HepG2 (cell line): ENCODE measurements around the gene ZFP36L2. TPM values are rescaled to one million over a fixed set of nuclear protein-coding genes. Genes with fewer than 3 reads are reported as not detected.

Source experiments
- AGO2 ChIP-seq: fragments of 200-400 bp; formaldehyde crosslinking; optimal IDR thresholded peaks from 2 replicates; pipeline ENCODE3; 2017; ENCODE audit warnings: mild to moderate bottlenecking, low read depth, low read length, moderate library complexity
- NKX3-1 ChIP-seq: sonication (generic); formaldehyde crosslinking; IDR thresholded peaks from 2 replicates; pipeline ENCODE4 v1.5.0; 2020; ENCODE audit warnings: missing genetic modification reagents
- RAD21 ChIP-seq: fragments of 450-650 bp; formaldehyde crosslinking; IDR thresholded peaks from 2 replicates; pipeline ENCODE4 v1.5.0; 2020; ENCODE audit warnings: mild to moderate bottlenecking
- REST ChIP-seq, 2 experiments: IDR thresholded peaks; 2 replicates each; pipeline ENCODE4 v1.6.1; 2011 to 2012; ENCODE audit warnings: low read length in 2 of 2, borderline replicate concordance in 1 of 2, low read depth in 1 of 2, mild to moderate bottlenecking in 1 of 2, moderate library complexity in 1 of 2
- U2AF1 ChIP-seq: fragments of 200-400 bp; formaldehyde crosslinking; optimal IDR thresholded peaks from 2 replicates; pipeline ENCODE3; 2017; ENCODE audit warnings: mild to moderate bottlenecking, low read depth, low read length
- ZBTB4 ChIP-seq: sonication (generic); formaldehyde crosslinking; IDR thresholded peaks from 2 replicates; pipeline ENCODE4 v1.4.0; 2020; ENCODE audit warnings: missing genetic modification reagents, mild to moderate bottlenecking, borderline replicate concordance
- ZNF256 ChIP-seq: sonication (generic); formaldehyde crosslinking; conservative IDR thresholded peaks from 2 replicates; pipeline ENCODE4 v1.4.0; 2020; ENCODE audit warnings: missing genetic modification reagents
- ZNF580 ChIP-seq: IDR thresholded peaks from 2 replicates; pipeline ENCODE4 v1.6.1; 2016; ENCODE audit warnings: low read depth, borderline replicate concordance
- ZNF883 ChIP-seq: sonication (generic); formaldehyde crosslinking; IDR thresholded peaks from 2 replicates; pipeline ENCODE4 v1.5.1; 2020; ENCODE audit warnings: mild to moderate bottlenecking, missing genetic modification reagents; ENCODE audit errors: not compliant biosample characterization
- polyA plus RNA-seq, 8 experiments: library from polyadenylated mRNA; depleted of rRNA in 3 of 8; stranded (reverse) in 7 of 8; unstranded in 1 of 8; fragments of >200 nt; fragmentation: Illumina TruSeq in 4 of 8; extraction: Trizol in 4 of 8; gene quantifications; 2 replicates each; pipeline versions ENCODE4 v1.2.1 to v1.2.3, GENCODE V29; 2011 to 2016; ENCODE audit warnings: low read depth in 4 of 8, missing spikeins in 1 of 8, mixed read lengths in 1 of 8; ENCODE audit not compliant: insufficient read depth in 1 of 8
- total RNA-seq, 5 experiments: library from RNA; depleted of rRNA; stranded (reverse); fragments of >200 nt; fragmentation: Illumina TruSeq; extraction: Trizol; gene quantifications; 2 replicates each; pipeline ENCODE4 v1.2.3, GENCODE V29; 2016; ENCODE audit warnings: low read depth in 1 of 5
- TF ChIP-seq, protein P1 (sequence below), 2 experiments: sonication (generic) in 1 of 2; formaldehyde crosslinking in 1 of 2; IDR thresholded peaks; 2 replicates each; pipeline versions ENCODE4 v1.6.1 to v1.9.0; 2014 to 2022; ENCODE audit warnings: antibody characterized with exemption in 1 of 2, borderline replicate concordance in 1 of 2, inconsistent platforms in 1 of 2, low read depth in 1 of 2, missing genetic modification reagents in 1 of 2

Gene ZFP36L2
- total and polyA plus RNA-seq, 2 of the 13 experiments (the other 11 are each of a cell fraction or from before 2014, with no cell fraction given): 11.2 to 21.8 TPM

- TF ChIP-seq REST (IDR thresholded peaks at IDR 0.05; ENCODE audit: borderline replicate concordance in 1 of 2, low read depth in 1 of 2, low read length in 2 of 2): peak in 1 of 2 experiments; percentile 9; a peak in 1 of 4 replicates
- TF ChIP-seq NKX3-1 (CRISPR knock-in tag): peak; percentile 36; the same call in 1 of the 2 replicates
- TF ChIP-seq RAD21 (CRISPR knock-in tag): peak; percentile 36; the same call in 1 of the 2 replicates
- TF ChIP-seq U2AF1: no peak
- no peak for TF ChIP-seq ZNF883 (CRISPR knock-in tag)
- no peak for TF ChIP-seq ZNF256
- no peak for TF ChIP-seq AGO2
- peak; percentile 14; the same call in 1 of the 2 replicates for TF ChIP-seq ZBTB4
- TF ChIP-seq, protein P1, sequence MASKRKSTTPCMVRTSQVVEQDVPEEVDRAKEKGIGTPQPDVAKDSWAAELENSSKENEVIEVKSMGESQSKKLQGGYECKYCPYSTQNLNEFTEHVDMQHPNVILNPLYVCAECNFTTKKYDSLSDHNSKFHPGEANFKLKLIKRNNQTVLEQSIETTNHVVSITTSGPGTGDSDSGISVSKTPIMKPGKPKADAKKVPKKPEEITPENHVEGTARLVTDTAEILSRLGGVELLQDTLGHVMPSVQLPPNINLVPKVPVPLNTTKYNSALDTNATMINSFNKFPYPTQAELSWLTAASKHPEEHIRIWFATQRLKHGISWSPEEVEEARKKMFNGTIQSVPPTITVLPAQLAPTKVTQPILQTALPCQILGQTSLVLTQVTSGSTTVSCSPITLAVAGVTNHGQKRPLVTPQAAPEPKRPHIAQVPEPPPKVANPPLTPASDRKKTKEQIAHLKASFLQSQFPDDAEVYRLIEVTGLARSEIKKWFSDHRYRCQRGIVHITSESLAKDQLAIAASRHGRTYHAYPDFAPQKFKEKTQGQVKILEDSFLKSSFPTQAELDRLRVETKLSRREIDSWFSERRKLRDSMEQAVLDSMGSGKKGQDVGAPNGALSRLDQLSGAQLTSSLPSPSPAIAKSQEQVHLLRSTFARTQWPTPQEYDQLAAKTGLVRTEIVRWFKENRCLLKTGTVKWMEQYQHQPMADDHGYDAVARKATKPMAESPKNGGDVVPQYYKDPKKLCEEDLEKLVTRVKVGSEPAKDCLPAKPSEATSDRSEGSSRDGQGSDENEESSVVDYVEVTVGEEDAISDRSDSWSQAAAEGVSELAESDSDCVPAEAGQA (IDR thresholded peaks at IDR 0.05; ENCODE audit: low read depth): no peak
- TF ChIP-seq, protein P1 (CRISPR knock-in tag; IDR thresholded peaks at IDR 0.05; ENCODE audit: borderline replicate concordance): 0 out of 2 replicates have a peak, but pooled peaks have one; percentile 13
- TF ChIP-seq ZNF580 (CRISPR knock-in tag): no peak
These were observed at the start of gene ZFP36L2 (continued) for GRCh38 chr2:43226558-43226954.
